ENCODE data around the gene SUDS3. TPM values are rescaled to one million over a fixed set of nuclear protein-coding genes. Genes with fewer than 3 reads are reported as not detected.

The SUDS3 gene
- total RNA-seq, 2 donors from 2014 or later = 46.2 to 48.2 TPM

DNA sequence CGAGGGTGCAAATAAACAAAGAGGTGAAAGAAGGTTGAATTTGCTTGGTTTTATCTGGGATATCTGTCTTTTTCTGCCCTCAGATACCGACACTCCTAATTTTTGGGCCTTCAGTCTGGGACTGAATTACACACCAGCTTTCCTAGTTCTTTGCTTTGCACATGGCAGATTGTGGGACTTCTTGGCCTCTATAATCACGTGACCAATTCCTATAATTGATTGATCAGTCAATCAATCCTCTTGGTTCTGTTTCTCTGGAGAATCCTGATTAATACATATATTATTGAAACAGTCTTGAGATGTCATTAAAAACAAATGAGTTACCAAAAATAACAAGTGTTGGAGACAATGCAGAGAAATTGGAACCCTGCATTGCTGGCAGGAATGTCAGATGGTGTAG is 62.7 kb downstream of the SUDS3 start:
- Histone ChIP-seq H3K9me3 (no peaks in the 10 kb centered on the region), H3K4me3 (no peak overlapping the region), H3K27ac (no peak overlapping the region), H3K27me3 (replicated peaks; ENCODE audit: insufficient read depth) (no peaks in the 10 kb centered on the region), H3K4me1 (ENCODE audit: control insufficient read depth in 1 of 2, low read depth in 2 of 2) (no peaks in the 10 kb centered on the region), H3K36me3 (no peaks in the 10 kb centered on the region)
- no peak for DNase-seq (ENCODE audit: low spot score)
- TF ChIP-seq, protein P1, sequence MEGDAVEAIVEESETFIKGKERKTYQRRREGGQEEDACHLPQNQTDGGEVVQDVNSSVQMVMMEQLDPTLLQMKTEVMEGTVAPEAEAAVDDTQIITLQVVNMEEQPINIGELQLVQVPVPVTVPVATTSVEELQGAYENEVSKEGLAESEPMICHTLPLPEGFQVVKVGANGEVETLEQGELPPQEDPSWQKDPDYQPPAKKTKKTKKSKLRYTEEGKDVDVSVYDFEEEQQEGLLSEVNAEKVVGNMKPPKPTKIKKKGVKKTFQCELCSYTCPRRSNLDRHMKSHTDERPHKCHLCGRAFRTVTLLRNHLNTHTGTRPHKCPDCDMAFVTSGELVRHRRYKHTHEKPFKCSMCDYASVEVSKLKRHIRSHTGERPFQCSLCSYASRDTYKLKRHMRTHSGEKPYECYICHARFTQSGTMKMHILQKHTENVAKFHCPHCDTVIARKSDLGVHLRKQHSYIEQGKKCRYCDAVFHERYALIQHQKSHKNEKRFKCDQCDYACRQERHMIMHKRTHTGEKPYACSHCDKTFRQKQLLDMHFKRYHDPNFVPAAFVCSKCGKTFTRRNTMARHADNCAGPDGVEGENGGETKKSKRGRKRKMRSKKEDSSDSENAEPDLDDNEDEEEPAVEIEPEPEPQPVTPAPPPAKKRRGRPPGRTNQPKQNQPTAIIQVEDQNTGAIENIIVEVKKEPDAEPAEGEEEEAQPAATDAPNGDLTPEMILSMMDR (IDR thresholded peaks at IDR 0.05) = no peak
- no peak for ATAC-seq (ENCODE audit: insufficient number of reproducible peaks, low FRiP score, low read depth)

DNA sequence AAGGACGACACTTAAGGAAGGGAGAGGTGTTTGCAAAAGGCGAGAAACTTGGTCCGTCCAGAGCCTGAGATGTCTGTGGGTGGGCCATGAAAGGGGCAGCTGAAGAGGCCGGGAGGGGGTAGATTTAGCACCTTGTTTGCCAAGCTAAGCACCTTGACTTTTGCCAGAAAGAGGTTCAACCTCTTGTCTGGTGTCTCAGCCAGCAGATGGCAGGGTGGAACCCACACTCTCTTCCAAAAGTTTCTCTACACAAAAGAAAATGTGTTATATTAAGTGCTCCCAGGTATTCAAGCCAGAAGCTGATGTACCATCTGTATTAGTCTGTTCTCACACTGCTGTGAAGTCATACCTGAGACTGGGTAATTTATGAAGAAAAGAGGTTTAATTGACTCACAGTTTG is 69.9 kb downstream of the SUDS3 start:
- Histone ChIP-seq H3K9me3 (no peaks in the 10 kb centered on the region), H3K27me3 (replicated peaks; ENCODE audit: insufficient read depth) (no peaks in the 10 kb centered on the region), H3K27ac (no peak overlapping the region), H3K4me3 (no peak overlapping the region), H3K36me3 (no peaks in the 10 kb centered on the region), H3K4me1 (ENCODE audit: control insufficient read depth in 1 of 2, low read depth in 2 of 2) (no peaks in the 10 kb centered on the region)
- DNase-seq (ENCODE audit: low spot score) (no peak), ATAC-seq (ENCODE audit: insufficient number of reproducible peaks, low FRiP score, low read depth) (no peak)
- TF ChIP-seq, protein P1 (IDR thresholded peaks at IDR 0.05) = no peak

DNA sequence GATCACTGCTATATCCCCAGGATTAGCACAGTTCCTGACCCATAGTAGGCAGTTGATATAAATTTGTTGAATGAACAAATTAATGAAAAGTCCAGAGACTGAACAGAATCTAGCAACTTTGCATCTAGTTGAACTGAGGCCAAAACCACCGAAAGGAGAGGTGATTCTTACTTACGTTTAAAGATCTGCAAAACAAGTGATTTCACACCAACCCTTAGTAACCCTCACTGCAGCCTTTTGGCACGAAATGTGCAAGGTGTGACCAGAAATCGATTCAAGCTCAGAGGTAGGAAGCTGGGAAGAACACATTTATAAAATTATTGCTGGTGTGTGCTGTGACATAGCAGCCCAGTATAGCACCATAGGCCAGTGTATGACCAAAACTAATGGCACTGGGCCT is 70.8 kb downstream of the SUDS3 start:
- Histone ChIP-seq H3K4me1 (ENCODE audit: control insufficient read depth in 1 of 2, low read depth in 2 of 2) (no peaks in the 10 kb centered on the region), H3K9me3 (no peaks in the 10 kb centered on the region), H3K36me3 (no peaks in the 10 kb centered on the region), H3K27me3 (replicated peaks; ENCODE audit: insufficient read depth) (no peaks in the 10 kb centered on the region), H3K27ac (no peak overlapping the region), H3K4me3 (no peak overlapping the region)
- TF ChIP-seq, protein P1 (IDR thresholded peaks at IDR 0.05) = no peak
- DNase-seq (ENCODE audit: low spot score) = no peak
- ATAC-seq (ENCODE audit: insufficient number of reproducible peaks, low FRiP score, low read depth) = no peak

DNA sequence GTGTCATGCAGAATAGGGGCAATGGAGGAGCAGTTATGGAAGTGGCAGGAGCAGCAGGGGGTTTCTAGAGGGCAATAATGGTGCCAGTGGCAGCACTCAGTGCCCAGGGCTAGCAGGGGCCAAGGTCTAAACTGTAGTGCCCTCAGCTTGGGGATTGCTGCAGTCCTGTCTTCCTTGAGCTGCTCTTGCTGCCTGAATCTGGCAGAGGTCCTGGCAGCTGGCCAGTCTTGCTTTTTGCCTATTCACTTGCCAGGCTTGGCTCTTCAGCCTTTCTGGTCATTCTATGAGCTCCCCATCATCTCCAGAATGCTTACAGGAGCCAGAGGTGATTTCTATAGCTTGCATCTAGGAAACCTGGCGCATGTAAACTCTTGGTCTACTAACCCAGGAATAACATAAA is 72.0 kb downstream of the SUDS3 start:
- Histone ChIP-seq H3K9me3 (no peaks in the 10 kb centered on the region), H3K4me3 (no peak overlapping the region), H3K4me1 (ENCODE audit: control insufficient read depth in 1 of 2, low read depth in 2 of 2) (no peaks in the 10 kb centered on the region), H3K27me3 (replicated peaks; ENCODE audit: insufficient read depth) (no peaks in the 10 kb centered on the region), H3K27ac (no peak overlapping the region), H3K36me3 (no peaks in the 10 kb centered on the region)
- TF ChIP-seq, protein P1 (IDR thresholded peaks at IDR 0.05) = no peak
- DNase-seq (ENCODE audit: low spot score) (no peak), ATAC-seq (ENCODE audit: insufficient number of reproducible peaks, low FRiP score, low read depth) (no peak)

DNA sequence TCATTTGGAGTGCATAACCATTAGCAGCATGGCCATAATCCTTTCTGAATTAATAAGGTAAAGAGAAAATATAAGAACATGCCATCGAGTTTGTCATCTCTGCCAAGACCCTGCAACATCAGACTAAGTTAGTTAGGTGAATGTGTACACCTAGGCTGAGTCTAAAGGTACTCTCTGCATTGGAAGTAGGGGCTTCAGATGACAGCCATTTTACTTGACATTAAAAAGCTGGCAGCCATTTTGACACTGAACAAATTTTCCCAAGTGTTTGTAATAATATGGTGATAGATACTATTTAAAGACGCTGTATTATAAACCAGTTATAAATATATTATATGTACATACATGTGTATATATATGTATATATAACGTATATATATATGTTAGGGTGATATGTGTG is 79.0 kb downstream of the SUDS3 start:
- TF ChIP-seq, protein P1 (IDR thresholded peaks at IDR 0.05) = no peak
- no peak for ATAC-seq (ENCODE audit: insufficient number of reproducible peaks, low FRiP score, low read depth)
- DNase-seq (ENCODE audit: low spot score) = no peak
- H3K9me3 ChIP-seq = no peaks in the 10 kb centered on the region
- no peak overlapping the region for H3K4me3 ChIP-seq
- H3K4me1 ChIP-seq (ENCODE audit: control insufficient read depth in 1 of 2, low read depth in 2 of 2) = no peaks in the 10 kb centered on the region
- H3K36me3 ChIP-seq = no peaks in the 10 kb centered on the region
- H3K27ac ChIP-seq = no peak overlapping the region
- H3K27me3 ChIP-seq (replicated peaks; ENCODE audit: insufficient read depth) = no peaks in the 10 kb centered on the region
